ENCODE results near the gene M1AP. TPM values are rescaled to one million over a fixed set of nuclear protein-coding genes. Genes with fewer than 3 reads are reported as not detected.

Gene M1AP
- total RNA-seq, 2 experiments from 2014 or later, result 0.23 TPM; not detected in 1

GRCh38 chr2:74538881-74539339, 109.2 kb downstream of the M1AP start:
- no peak overlapping the region for H3K4me3 Mint-ChIP-seq

DNA sequence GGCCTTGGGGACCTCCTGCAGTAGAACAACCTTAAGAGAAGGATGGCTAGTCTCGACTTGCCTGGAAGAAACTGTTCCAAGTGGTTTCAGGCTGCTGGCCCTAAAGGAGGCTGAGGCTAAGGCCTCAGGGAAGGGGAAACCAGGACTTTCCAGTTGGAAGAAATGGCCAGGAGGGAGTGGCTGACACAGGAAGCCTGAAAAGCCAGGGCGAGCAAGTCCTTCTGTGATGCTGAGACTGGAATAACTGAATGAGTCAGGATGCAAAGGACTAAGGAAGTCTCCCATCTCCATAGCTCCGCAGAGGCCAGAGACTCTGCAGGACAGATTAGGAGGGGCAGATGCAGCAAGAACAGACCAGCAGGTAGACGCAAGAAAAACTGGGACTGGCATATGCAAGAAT, 111.0 kb downstream of the M1AP start:
- Mint-ChIP-seq H3K4me1 (peaks cover 9% of the 10 kb centered on the region), H3K27me3 (peaks cover 24% of the 10 kb centered on the region), H3K9me3 (no peaks in the 10 kb centered on the region), H3K36me3 (peaks cover 7% of the 10 kb centered on the region), H3K4me3 (no peak overlapping the region), H3K27ac (no peak overlapping the region)
- DNase-seq, result no peak

More at GRCh38 chr2:74538881-74539339, 109.2 kb downstream of the M1AP start:
- no peaks in the 10 kb centered on the region for H3K9me3 Mint-ChIP-seq
- peak overlapping the region; percentile 30 for H3K27ac Mint-ChIP-seq
- DNase-seq, result no peak
- H3K36me3 Mint-ChIP-seq, result no peaks in the 10 kb centered on the region
- H3K27me3 Mint-ChIP-seq, result peaks cover 33% of the 10 kb centered on the region
- peaks cover 6% of the 10 kb centered on the region for H3K4me1 Mint-ChIP-seq

DNA sequence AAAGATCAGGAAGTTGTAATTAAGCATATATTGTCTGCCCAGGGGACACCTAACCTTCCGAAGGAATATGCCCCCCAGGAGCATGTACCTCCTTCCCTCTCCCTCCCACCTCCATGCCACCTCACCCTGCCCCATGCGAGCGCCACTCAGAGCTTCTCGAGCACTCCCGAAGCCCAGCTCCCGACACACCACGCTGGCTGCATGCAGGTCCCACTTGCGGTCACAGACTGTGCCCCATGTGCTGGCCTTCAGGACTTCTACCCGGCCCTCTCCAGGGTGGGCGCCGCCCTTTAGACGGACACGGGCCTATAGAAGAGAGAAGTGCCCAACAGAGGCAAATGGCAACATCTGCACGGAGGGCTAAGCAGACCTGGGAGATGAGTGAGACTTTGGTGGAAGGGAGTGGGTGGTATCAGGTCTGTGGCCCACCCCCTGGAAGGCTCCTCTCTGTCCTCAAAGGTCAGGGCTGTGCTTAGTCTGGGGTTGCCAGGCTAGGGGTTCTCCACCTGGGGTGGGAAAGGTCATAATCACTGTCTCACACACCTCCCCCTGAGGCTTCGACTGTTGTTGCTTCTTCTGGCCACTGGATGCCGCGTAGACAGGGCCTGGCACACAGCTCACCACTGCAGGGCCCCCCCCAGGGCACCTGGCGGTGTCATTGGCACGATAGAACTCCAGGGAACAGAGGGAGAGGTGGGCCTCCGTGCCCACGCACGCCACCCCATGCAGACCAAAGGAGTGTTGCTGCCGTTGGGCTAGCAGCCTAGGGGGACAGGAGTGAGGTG, 111.8 kb downstream of the M1AP start:
- no peaks in the 10 kb centered on the region for H3K9me3 Mint-ChIP-seq
- no peak overlapping the region for H3K4me3 Mint-ChIP-seq
- H3K4me1 Mint-ChIP-seq, result peaks cover 17% of the 10 kb centered on the region
- no peak overlapping the region for H3K27ac Mint-ChIP-seq
- DNase-seq, result no peak
- H3K36me3 Mint-ChIP-seq, result peaks cover 13% of the 10 kb centered on the region
- peaks cover 20% of the 10 kb centered on the region for H3K27me3 Mint-ChIP-seq

GRCh38 chr2:74535440-74535965, 112.6 kb downstream of the M1AP start:
- H3K27me3 Mint-ChIP-seq, result peaks cover 20% of the 10 kb centered on the region
- H3K4me1 Mint-ChIP-seq, result peaks cover 25% of the 10 kb centered on the region
- DNase-seq, result no peak
- H3K27ac Mint-ChIP-seq, result no peak overlapping the region
- H3K4me3 Mint-ChIP-seq, result no peak overlapping the region
- H3K9me3 Mint-ChIP-seq, result no peaks in the 10 kb centered on the region
- peaks cover 22% of the 10 kb centered on the region for H3K36me3 Mint-ChIP-seq

- H3K4me3 Mint-ChIP-seq, result no peak overlapping the region
- peaks cover 14% of the 10 kb centered on the region for H3K27me3 Mint-ChIP-seq
- H3K4me1 Mint-ChIP-seq, result peaks cover 26% of the 10 kb centered on the region
- H3K36me3 Mint-ChIP-seq, result peaks cover 23% of the 10 kb centered on the region
- DNase-seq, result no peak
- H3K27ac Mint-ChIP-seq, result no peak overlapping the region
- no peaks in the 10 kb centered on the region for H3K9me3 Mint-ChIP-seq
These were observed 113.7 kb downstream of the M1AP start for GRCh38 chr2:74534411-74534810.

DNA sequence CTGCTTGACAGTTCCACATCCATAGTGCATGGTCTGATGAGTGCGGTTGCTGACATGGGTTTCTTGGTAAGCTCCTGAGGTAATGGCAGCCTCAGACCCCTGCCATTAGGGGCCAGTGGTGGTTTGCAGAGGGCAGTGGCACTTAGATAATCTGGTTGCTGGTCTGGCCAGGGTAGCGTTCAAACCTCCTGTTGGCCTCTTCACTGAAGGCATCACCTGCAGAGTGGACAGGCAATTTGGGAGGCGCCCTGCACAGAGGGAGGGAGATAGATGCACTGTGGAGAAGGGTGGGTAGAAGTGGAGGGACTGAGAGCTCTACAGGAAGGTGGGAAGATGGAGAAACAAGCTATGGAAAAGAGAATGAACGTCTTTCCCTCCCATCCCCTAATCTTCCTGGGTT, 114.7 kb downstream of the M1AP start:
- Mint-ChIP-seq H3K9me3 (no peaks in the 10 kb centered on the region), H3K4me1 (peaks cover 23% of the 10 kb centered on the region), H3K4me3 (no peak overlapping the region), H3K27me3 (peaks cover 5% of the 10 kb centered on the region), H3K36me3 (peaks cover 32% of the 10 kb centered on the region), H3K27ac (no peak overlapping the region)
- no peak for DNase-seq

DNA sequence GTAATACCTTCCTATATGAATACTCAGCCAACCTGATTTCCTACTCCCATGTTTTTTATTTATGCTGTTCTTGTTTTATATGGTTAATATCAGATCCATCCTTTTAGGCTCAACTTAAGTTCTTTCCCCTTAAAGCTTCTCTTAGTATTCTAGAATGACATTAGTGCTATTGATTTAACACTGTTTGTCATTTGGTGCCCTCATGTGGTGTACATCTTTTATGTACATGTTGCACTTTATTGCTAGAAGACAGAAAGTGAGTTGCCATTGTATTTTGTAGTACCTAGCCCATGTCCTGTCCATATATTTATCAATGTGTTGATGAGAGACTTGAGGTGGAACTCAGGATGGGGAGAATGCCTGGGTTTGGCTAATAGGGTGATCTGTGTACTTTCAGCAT, 115.9 kb downstream of the M1AP start:
- H3K4me1 Mint-ChIP-seq, result peaks cover 34% of the 10 kb centered on the region
- peak overlapping the region; percentile 56 for H3K4me3 Mint-ChIP-seq
- no peaks in the 10 kb centered on the region for H3K9me3 Mint-ChIP-seq
- H3K36me3 Mint-ChIP-seq, result peaks cover 45% of the 10 kb centered on the region
- no peaks in the 10 kb centered on the region for H3K27me3 Mint-ChIP-seq
- no peak for DNase-seq
- H3K27ac Mint-ChIP-seq, result no peak overlapping the region

- DNase-seq, result no peak
- H3K4me1 Mint-ChIP-seq, result peaks cover 36% of the 10 kb centered on the region
- no peaks in the 10 kb centered on the region for H3K9me3 Mint-ChIP-seq
- H3K27ac Mint-ChIP-seq, result no peak overlapping the region
- peaks cover 50% of the 10 kb centered on the region for H3K36me3 Mint-ChIP-seq
- H3K27me3 Mint-ChIP-seq, result no peaks in the 10 kb centered on the region
- peak overlapping the region; percentile 98 for H3K4me3 Mint-ChIP-seq
These were observed 116.5 kb downstream of the M1AP start for GRCh38 chr2:74531666-74532065.

DNA sequence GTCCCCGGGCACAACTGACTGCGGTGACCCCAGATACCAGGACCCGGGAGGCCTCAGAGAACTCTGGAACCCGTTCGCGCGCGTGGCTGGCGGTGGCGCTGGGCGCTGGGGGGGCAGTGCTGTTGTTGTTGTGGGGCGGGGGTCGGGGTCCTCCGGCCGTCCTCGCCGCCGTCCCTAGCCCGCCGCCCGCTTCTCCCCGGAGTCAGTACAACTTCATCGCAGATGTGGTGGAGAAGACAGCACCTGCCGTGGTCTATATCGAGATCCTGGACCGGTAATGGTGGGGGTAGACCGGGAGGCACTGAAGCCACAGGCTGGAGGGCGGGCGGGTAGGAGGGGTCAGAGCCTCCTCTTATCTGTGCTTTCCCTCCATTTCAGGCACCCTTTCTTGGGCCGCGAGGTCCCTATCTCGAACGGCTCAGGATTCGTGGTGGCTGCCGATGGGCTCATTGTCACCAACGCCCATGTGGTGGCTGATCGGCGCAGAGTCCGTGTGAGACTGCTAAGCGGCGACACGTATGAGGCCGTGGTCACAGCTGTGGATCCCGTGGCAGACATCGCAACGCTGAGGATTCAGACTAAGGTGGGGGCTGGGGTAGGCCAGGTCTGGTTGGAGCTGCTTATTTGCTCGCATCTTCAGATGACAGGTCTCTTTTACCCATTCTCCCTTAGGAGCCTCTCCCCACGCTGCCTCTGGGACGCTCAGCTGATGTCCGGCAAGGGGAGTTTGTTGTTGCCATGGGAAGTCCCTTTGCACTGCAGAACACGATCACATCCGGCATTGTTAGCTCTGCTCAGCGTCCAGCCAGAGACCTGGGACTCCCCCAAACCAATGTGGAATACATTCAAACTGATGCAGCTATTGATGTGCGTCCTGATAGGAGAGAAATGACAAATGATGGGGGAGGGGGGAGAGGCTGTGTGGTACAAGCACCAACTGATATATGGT, 117.6 kb downstream of the M1AP start:
- Mint-ChIP-seq H3K27ac (peak overlapping the region; percentile 98), H3K36me3 (peaks cover 60% of the 10 kb centered on the region), H3K4me3 (peak overlapping the region; percentile 98), H3K9me3 (peaks cover 2% of the 10 kb centered on the region), H3K4me1 (peaks cover 40% of the 10 kb centered on the region), H3K27me3 (no peaks in the 10 kb centered on the region)
- DNase-seq, result peak; percentile 52

- peak within 1 kb of the TSS; percentile 98 for H3K4me3 Mint-ChIP-seq
- peak within 1 kb of the TSS; percentile 98 for H3K27ac Mint-ChIP-seq
- peaks cover 40% of the 10 kb centered on the region for H3K4me1 Mint-ChIP-seq
- DNase-seq, result peak; percentile 96
- H3K36me3 Mint-ChIP-seq, result peaks cover 64% of the 10 kb centered on the region
- H3K9me3 Mint-ChIP-seq, result peaks cover 2% of the 10 kb centered on the region
- no peaks in the 10 kb centered on the region for H3K27me3 Mint-ChIP-seq
These were observed 118.5 kb downstream of the M1AP start, which contains the start of the genes AUP1 and HTRA2 for GRCh38 chr2:74529357-74530238. AUP1 (minus strand) TSS chr2:74529706; CDS start chr2:74529629, 77 bp downstream. HTRA2 (plus strand) TSS chr2:74529933; CDS start chr2:74530007, 74 bp downstream.

DNA sequence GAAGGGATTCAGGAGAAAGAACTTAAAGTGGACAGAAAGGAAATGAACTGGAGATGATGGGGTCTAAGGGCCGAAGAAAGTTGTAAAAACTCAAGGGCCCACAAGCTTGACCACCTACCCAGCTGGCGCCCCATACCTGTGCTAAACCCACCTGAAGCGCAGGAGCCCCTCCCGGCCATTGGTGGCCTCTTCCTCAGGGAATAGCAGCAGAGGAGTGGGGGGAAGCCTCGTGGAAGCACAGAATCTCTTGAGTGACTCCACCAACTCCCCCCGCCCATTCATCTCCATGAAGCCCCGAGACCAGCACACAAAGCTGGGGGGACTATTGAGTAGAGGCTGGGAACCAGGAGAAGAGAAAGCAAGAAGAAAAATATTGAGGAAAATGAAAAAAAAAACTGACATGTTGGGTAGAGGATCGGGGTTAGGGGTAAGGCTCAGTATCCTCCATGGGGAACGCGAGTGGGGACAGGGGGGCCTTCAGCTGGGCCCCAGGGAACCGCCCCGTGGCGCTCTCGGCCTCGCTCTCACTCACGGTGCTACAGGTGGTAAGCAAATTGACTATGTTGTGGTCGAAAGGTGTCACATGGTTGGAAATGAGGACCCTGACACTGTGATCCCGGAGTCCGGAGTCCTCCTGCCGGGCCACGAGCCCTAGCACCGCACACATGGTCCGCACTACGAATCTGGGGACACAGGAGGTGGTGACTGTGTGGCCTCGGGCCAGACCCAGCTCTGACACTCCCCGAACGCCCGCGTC, 119.4 kb downstream of the M1AP start:
- Mint-ChIP-seq H3K27me3 (no peaks in the 10 kb centered on the region), H3K36me3 (peaks cover 64% of the 10 kb centered on the region)

GRCh38 chr2:74527741-74528140, 120.4 kb downstream of the M1AP start:
- Mint-ChIP-seq H3K27ac (no peak overlapping the region), H3K27me3 (no peaks in the 10 kb centered on the region), H3K4me3 (peak overlapping the region; percentile 98), H3K4me1 (peaks cover 40% of the 10 kb centered on the region), H3K9me3 (peaks cover 2% of the 10 kb centered on the region), H3K36me3 (peaks cover 63% of the 10 kb centered on the region)
- DNase-seq, result no peak

More for the DNA sequence above, 119.4 kb downstream of the M1AP start:
- Mint-ChIP-seq H3K27ac (peak overlapping the region; percentile 98), H3K9me3 (peaks cover 2% of the 10 kb centered on the region), H3K4me1 (peaks cover 40% of the 10 kb centered on the region), H3K4me3 (peak overlapping the region; percentile 98)
- no peak for DNase-seq

DNA sequence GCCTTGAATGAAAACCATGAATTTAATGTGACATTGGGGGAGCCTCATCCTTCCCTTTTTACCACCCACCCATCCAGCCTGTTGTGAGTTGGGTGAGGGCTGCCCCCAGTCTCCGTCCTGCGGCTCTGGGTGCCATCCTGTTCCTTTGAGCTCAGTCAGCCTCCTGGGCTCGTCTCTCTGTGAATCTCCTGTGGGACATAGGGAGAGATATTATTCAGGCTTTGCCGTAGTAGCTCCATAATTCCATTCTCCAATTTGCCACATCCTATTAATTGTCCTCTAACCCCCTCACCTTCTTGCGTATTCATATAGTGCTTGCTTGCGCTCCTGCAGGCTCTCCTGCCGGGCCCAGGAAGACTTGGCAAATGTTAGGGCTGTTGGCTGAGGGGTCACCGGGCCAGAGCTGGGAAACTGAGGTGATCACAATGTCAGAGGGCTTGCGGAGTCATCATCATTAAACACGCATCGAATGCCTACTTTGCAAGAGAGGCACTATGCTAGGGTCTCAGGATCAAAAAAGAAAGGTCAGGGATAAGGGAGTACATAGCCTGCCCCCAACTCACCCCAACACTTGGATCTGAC, 121.4 kb downstream of the M1AP start:
- peaks cover 33% of the 10 kb centered on the region for H3K4me1 Mint-ChIP-seq
- H3K9me3 Mint-ChIP-seq, result peaks cover 2% of the 10 kb centered on the region
- H3K27ac Mint-ChIP-seq, result no peak overlapping the region
- H3K27me3 Mint-ChIP-seq, result no peaks in the 10 kb centered on the region
- no peak overlapping the region for H3K4me3 Mint-ChIP-seq
- DNase-seq, result no peak
- peaks cover 54% of the 10 kb centered on the region for H3K36me3 Mint-ChIP-seq

All from activated naive CD8-positive, alpha-beta T cell treated with anti-CD3 and anti-CD28 coated beads for 36 hours (primary cell).